Keratinocyte (primary cell): ENCODE measurements around the gene SLC22A1. TPM values are rescaled to one million over a fixed set of nuclear protein-coding genes. Genes with fewer than 3 reads are reported as not detected.

Experiments
- DNase-seq: peaks from one replicate; pipeline ENCODE4 v3.0.0-alpha.2; 2011; ENCODE audit warnings: low read depth, missing footprints, low spot score
- FAIRE-seq: peaks from 2 replicates; lab custom pipeline; 2011; peaks lifted over from hg19 to GRCh38; lab: Jason Lieb, UNC
- H2AFZ ChIP-seq: 2 replicates; pipeline ENCODE4 v1.6.0; 2012; ENCODE audit warnings: low read length, control low read depth, inconsistent platforms; ENCODE audit not compliant: control insufficient read depth
- H3K27ac ChIP-seq: 2 replicates; pipeline ENCODE4 v1.5.1; 2011; ENCODE audit warnings: low read length; ENCODE audit not compliant: control insufficient read depth, insufficient read depth
- H3K27me3 ChIP-seq: 3 replicates; pipeline ENCODE4 v1.6.0; 2011; ENCODE audit warnings: low read length; ENCODE audit not compliant: control insufficient read depth, insufficient read depth; ENCODE audit errors: extremely low read depth
- H3K36me3 ChIP-seq, 2 experiments: 2 replicates in 1 of 2; 3 replicates in 1 of 2; pipeline ENCODE4 v1.5.1; 2011; ENCODE audit warnings: low read length in 2 of 2, mild to moderate bottlenecking in 1 of 2; ENCODE audit not compliant: control insufficient read depth in 2 of 2, insufficient read depth in 2 of 2; ENCODE audit errors: extremely low read depth in 1 of 2
- H3K4me1 ChIP-seq: 3 replicates; pipeline ENCODE4 v1.5.1; 2011; ENCODE audit warnings: low read length; ENCODE audit not compliant: control insufficient read depth, insufficient read depth; ENCODE audit errors: extremely low read depth
- H3K4me2 ChIP-seq: 3 replicates; pipeline ENCODE4 v1.6.0; 2011; ENCODE audit warnings: low read depth, low read length; ENCODE audit not compliant: control insufficient read depth, insufficient read depth; ENCODE audit errors: extremely low read depth
- H3K4me3 ChIP-seq, 3 experiments: fragments of 200-600 bp in 1 of 3; sonication (generic) in 1 of 3; 2 replicates in 2 of 3; 3 replicates in 1 of 3; pipeline ENCODE4 v1.5.1; 2011 to 2016; ENCODE audit warnings: low read length in 3 of 3, mild to moderate bottlenecking in 3 of 3, control low read depth in 2 of 3, inconsistent platforms in 1 of 3, low read depth in 1 of 3, mixed read lengths in 1 of 3, mixed run types in 1 of 3, moderate library complexity in 1 of 3; ENCODE audit not compliant: control insufficient read depth in 2 of 3, insufficient read depth in 2 of 3; ENCODE audit errors: extremely low read depth in 1 of 3
- H3K79me2 ChIP-seq: 2 replicates; pipeline ENCODE4 v1.6.0; 2012; ENCODE audit warnings: low read length; ENCODE audit not compliant: control insufficient read depth, insufficient read depth
- H3K9ac ChIP-seq: 3 replicates; pipeline ENCODE4 v1.6.0; 2011; ENCODE audit warnings: low read length; ENCODE audit not compliant: control insufficient read depth, insufficient read depth; ENCODE audit errors: extremely low read depth
- H3K9me1 ChIP-seq: 3 replicates; pipeline ENCODE4 v1.6.0; 2011; ENCODE audit warnings: low read length; ENCODE audit not compliant: control insufficient read depth, insufficient read depth; ENCODE audit errors: extremely low read depth
- H3K9me3 ChIP-seq: 2 replicates; pipeline ENCODE4 v1.5.1; 2012; ENCODE audit warnings: low read depth, low read length; ENCODE audit not compliant: control insufficient read depth
- H4K20me1 ChIP-seq: 3 replicates; pipeline ENCODE4 v1.6.0; 2011; ENCODE audit warnings: low read length; ENCODE audit not compliant: control insufficient read depth, insufficient read depth; ENCODE audit errors: extremely low read depth
- CTCF ChIP-seq, 3 experiments: IDR thresholded peaks in 1 of 3; conservative IDR thresholded peaks in 1 of 3; optimal IDR thresholded peaks in 1 of 3; 2 replicates in 2 of 3; 3 replicates in 1 of 3; pipeline versions ENCODE3 to v1.5.1; 2011; ENCODE audit warnings: low read length in 3 of 3, mild to moderate bottlenecking in 3 of 3, moderate library complexity in 2 of 3, control low read depth in 1 of 3, inconsistent platforms in 1 of 3; ENCODE audit not compliant: insufficient read depth in 2 of 3; ENCODE audit errors: extremely low read depth in 1 of 3
- EZH2 ChIP-seq: IDR thresholded peaks from one replicate; pipeline ENCODE4 v1.6.1; 2012; ENCODE audit warnings: inconsistent platforms, mild to moderate bottlenecking, low read length, moderate library complexity
- dilution Hi-C: fragments of 300-500 bp; cut with MboI; formaldehyde crosslinking; loops from one replicate; pipeline ENCODE4 v1.7.0; 2020; ENCODE audit warnings: low sequenced_read_pairs; ENCODE audit not compliant: extremely low pct_ligation_motif_present
- polyA plus RNA-seq, 5 experiments: library from polyadenylated mRNA; depleted of rRNA in 3 of 5; stranded (reverse) in 3 of 5; stranded (forward) in 1 of 5; unstranded in 1 of 5; fragments of >200 nt; gene quantifications; 1 replicate in 1 of 5; 2 replicates in 3 of 5; 3 replicates in 1 of 5; pipeline versions ENCODE4 v1.2.1 to v1.2.3, GENCODE V29; 2011 to 2012; ENCODE audit warnings: missing spikeins in 2 of 5, low read depth in 1 of 5, low replicate concordance in 1 of 5

Gene SLC22A1
- polyA plus RNA-seq, 1 donor (not counting 4 experiments of a cell fraction or from before 2014, with no cell fraction given) = 0.76 TPM

GRCh38 chr6:160167604-160168399, 46.2 kb downstream of the SLC22A1 start:
- Histone ChIP-seq H3K4me2 (no peak overlapping the region), H4K20me1 (no peaks in the 10 kb centered on the region), H3K4me3 (no peak overlapping the region), H3K36me3 (no peaks in the 10 kb centered on the region), H3K27me3 (no peaks in the 10 kb centered on the region), H3K9ac (no peak overlapping the region), H2AFZ (no peak overlapping the region), H3K27ac (no peak overlapping the region), H3K9me3 (no peaks in the 10 kb centered on the region), H3K9me1 (no peaks in the 10 kb centered on the region), H3K4me1 (no peaks in the 10 kb centered on the region), H3K79me2 (no peaks in the 10 kb centered on the region)
- FAIRE-seq (no peak), DNase-seq (no peak)
- TF ChIP-seq CTCF (optimal IDR thresholded peaks at IDR 0.05 in 1 of 3, IDR thresholded peaks at IDR 0.05 in 1 of 3, conservative IDR thresholded peaks at IDR 0.05 in 1 of 3; ENCODE audit: extremely low read depth in 1 of 3, insufficient read depth in 2 of 3, low read length in 3 of 3) = no peak
- no peak for TF ChIP-seq EZH2
- dilution Hi-C loops = no loop called here

GRCh38 chr6:160170018-160170680, 48.5 kb downstream of the SLC22A1 start:
- dilution Hi-C loops = no loop called here
- DNase-seq (no peak), FAIRE-seq (no peak)
- TF ChIP-seq EZH2 = no peak
- no peak overlapping the region for H3K9ac ChIP-seq
- H4K20me1 ChIP-seq = no peaks in the 10 kb centered on the region
- no peak overlapping the region for H2AFZ ChIP-seq
- H3K4me1 ChIP-seq = no peaks in the 10 kb centered on the region
- H3K27me3 ChIP-seq = no peaks in the 10 kb centered on the region
- H3K4me3 ChIP-seq = no peak overlapping the region
- H3K9me1 ChIP-seq = no peaks in the 10 kb centered on the region
- H3K9me3 ChIP-seq = no peaks in the 10 kb centered on the region
- no peak overlapping the region for H3K4me2 ChIP-seq
- H3K27ac ChIP-seq = no peak overlapping the region
- H3K79me2 ChIP-seq = no peaks in the 10 kb centered on the region
- H3K36me3 ChIP-seq = no peaks in the 10 kb centered on the region
